GM18951 (cell line): ENCODE results near the gene HOXB2.

ENCODE experiments used
- POLR2A ChIP-seq: IDR thresholded peaks from 4 replicates; pipeline ENCODE4 v1.6.1; 2011; ENCODE audit warnings: mild to moderate bottlenecking; ENCODE audit not compliant: insufficient read length, insufficient read depth; ENCODE audit errors: extremely low read depth
- in situ Hi-C: fragments of 300-500 bp; cut with MboI; formaldehyde crosslinking; loops from one replicate; pipeline ENCODE4 v1.12.0; 2022; ENCODE audit warnings: low sequenced_read_pairs, mixed read lengths, inconsistent platforms; ENCODE audit not compliant: unreplicated experiment

HOXB2 gene

DNA sequence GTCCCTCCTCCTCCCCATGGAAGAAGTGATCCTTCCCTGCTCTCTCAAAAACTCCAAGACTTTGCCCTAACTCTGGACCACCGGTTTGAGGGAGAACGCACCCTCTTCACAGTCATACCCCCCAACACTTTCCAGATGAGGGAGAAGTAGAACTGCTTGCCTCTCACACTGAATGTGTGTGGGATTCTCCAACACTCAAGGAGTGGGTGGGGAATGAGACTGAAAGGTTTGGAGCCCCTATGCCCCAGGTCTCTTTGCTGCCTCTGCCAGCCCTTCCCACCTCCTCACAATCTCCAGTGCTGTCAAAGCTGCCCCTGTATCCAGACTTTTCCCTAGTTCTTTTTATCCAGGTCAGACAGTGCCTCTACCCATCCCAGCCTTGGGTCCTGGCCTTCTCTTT, 21.8 kb upstream of the HOXB2 start:
- no peak for TF ChIP-seq POLR2A
- in situ Hi-C loops: no loop called here

DNA sequence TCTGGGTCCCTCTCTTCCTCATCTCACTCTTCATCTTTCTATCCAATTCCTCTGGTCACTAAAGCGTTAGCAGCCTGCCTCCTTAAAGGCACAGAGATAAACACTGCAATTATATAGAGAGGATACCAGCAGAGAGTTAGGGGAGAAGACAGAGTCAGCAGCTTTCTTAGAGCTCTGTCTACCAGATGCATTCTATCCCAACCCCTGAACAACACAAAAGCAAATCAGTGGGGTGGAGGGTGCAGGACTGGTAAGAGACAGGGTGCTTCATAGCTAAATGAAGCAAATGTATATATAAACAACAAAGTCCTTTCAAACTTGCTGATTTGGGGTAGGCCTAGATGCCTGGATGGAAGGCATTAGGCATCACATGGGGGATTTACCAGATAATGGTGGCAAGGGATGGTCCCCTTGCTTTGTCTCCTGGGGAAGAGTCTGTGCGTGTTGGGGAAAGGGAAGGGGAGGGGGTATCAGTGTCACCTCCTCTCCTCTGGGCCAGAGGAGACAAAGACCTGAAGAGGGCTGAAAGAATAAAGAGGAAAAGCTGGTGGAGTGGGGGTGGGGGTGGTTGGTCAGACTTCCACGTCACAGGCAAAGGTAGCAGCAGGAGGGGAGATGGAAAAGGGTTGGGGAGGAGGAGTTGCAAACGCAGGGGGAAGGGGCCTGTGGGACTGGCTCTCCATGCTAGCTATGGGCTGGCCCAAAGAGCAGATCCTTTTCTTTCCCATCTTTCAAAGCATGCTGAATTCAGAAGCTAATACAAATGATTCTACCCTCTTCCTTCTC, 21.2 kb upstream of the HOXB2 start:
- in situ Hi-C loops: no loop called here
- TF ChIP-seq POLR2A: no peak

DNA sequence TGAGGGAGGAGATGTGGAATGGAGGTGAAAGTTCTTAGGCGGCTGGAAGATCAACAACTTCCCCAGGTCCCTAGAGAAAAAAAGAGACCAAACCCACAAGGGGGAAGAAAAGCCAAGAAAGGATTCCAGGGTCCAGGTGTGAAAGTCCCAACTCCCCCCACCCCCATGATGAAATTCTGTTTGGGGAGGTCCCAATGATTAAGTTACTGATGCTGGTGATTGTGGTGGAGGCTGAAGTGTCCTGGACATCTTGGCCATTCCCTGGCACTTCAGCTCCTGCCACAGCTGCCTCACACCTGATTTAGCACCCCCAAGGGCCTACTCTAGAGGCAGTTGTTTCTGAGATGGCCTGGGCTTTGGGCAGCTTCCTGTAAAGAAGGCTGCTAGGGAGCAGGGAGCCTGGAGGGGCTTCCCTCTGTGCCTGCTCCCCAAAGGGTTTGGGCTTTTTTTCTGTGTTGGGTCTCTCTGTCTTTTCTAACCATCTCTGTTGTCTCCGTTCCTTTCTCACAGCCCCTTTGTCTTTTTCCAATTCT, 20.2 kb upstream of the HOXB2 start:
- in situ Hi-C loops: no loop called here
- TF ChIP-seq POLR2A: no peak

DNA sequence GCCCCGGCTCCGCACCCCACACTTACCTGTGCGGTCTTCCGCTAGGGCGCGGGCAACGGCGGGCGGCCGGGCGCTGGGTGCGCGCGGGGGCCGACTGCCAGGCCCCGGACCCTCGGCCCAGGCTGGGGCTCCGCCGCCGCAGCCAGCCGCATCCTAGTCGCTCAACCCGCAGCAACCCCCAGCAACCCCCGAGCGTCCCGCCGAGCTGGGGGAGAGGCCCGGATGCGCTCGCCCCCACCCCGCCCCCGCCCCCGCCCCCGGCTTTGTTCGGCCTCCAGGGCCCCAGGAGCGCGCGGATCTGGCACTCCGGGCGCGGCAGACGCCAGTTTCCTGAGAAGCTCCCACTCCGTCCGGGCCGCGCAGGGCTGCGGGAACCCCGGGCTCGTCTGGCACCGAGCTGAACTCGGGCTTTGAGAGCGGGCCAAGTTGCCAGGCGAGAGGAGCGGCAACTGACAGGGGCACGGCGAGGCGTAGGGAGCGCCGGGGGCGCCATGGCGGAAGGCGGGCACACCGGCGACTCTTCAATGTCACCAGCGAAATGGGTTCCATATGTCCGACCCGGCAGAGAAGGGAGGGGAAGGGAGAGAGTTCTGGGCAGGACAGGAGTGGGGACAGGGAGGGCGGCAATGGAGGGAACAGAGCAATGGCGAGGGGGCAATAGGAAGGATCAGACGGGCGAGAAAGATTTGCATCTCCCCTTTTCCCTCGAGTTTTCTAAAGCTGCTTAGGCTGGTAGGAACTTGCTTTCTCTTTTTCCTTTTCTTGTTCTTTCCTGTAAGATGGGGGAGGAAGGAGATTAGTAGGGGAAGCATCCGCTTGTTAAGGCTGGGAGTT, 19.5 kb upstream of the HOXB2 start:
- in situ Hi-C loops: no loop called here
- TF ChIP-seq POLR2A: no peak

DNA sequence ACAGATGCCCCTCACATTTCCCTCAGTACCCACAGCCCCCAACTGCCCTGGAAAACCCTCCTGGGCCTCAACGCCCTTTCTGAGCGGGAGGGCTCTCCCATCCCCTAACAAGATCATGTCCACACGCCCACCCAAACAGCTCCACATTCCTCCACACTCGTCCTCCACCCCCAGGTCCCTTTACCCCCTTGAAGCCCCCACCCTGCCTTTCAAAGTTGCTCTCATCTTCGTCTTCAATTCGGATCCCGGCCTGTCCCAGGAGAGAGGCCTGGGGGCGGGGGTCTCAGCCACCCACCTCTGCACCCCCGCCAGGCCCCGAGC, 18.9 kb upstream of the HOXB2 start:
- in situ Hi-C loops: no loop called here
- no peak for TF ChIP-seq POLR2A

DNA sequence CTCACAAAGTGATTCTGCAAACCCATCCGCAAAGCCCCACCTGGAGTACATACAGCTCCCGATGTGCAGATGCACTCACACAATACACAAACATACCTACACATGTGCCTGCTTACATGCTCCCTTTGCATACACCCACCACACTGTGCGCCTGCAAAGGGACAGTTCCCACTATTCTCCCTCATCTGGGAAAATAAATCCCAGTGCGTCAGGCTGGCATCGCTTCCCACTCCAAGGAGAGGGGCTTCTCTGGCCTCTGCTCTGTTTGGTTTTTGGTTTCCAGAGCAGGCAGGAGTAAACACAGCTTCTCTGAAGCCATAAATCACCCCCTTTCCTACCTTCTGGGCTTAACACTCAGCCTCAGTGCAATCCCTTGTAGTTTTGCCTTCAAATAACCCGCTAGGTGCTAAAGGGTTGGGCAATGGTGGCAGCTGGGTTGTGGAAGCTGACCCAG, 18.5 kb upstream of the HOXB2 start:
- in situ Hi-C loops: no loop called here
- no peak for TF ChIP-seq POLR2A

DNA sequence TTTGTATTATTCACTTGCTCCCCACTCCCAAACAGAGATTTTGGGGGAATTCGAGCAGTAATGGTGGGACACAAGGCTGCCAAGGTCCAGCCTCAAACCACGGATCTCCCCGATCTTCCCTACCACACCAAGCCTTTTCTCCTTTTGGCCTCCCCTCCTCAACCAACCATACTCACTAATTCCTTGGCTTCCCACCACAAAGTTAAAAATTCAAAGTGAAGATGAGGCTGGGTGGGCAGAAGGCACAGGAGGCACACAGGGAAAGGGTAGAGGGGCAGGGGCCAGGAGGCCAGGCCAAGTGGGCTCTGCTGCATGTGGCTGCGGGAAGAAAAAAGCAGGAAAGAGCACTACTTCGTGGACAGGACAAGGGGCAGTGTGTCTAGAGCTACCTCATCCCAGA, 18.0 kb upstream of the HOXB2 start:
- in situ Hi-C loops: no loop called here
- TF ChIP-seq POLR2A: no peak

DNA sequence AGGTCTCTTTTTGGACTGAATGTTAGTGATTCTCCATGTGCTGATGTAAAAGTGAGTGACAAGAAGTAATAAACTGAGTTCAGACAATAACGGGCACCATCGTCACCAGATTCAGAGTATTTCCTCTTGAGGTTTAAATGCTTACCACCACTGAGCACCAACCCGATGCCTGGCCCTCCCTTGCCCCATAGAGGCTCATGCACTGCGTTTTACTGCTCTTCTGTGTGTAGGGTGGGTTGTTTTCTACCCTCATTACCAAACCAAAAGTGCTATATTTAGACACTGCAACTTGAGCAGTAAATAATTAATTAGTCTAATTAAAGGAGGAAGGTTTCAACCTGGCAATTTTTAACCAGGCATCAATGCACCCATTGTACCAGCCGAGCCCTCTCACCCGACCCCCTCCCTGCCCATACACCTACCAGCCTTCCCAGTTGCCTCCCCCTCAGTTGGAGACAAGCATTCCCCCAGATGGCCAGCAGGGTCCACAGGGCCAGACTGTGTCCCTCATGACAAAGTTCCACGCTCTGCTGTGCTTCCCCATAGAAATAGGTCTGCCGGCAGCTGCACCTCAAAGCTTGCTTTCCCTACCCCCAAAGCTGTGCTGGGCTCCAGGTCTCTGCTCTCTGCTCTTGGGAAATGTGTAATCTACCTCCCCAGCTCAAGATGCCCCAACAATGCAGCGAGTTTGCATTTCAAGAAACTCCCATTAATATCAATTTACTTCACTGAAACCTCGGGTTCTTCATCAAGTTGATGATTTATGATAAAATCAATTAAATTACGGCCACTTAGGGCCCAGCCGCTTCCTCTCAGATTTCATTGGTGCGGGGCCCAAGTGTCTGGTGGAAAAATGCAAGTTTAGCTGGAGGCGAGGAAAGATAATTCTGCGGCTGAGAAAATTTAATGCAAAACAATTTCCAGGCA, 17.2 kb upstream of the HOXB2 start:
- in situ Hi-C loops: no loop called here
- TF ChIP-seq POLR2A: peak; percentile 59

DNA sequence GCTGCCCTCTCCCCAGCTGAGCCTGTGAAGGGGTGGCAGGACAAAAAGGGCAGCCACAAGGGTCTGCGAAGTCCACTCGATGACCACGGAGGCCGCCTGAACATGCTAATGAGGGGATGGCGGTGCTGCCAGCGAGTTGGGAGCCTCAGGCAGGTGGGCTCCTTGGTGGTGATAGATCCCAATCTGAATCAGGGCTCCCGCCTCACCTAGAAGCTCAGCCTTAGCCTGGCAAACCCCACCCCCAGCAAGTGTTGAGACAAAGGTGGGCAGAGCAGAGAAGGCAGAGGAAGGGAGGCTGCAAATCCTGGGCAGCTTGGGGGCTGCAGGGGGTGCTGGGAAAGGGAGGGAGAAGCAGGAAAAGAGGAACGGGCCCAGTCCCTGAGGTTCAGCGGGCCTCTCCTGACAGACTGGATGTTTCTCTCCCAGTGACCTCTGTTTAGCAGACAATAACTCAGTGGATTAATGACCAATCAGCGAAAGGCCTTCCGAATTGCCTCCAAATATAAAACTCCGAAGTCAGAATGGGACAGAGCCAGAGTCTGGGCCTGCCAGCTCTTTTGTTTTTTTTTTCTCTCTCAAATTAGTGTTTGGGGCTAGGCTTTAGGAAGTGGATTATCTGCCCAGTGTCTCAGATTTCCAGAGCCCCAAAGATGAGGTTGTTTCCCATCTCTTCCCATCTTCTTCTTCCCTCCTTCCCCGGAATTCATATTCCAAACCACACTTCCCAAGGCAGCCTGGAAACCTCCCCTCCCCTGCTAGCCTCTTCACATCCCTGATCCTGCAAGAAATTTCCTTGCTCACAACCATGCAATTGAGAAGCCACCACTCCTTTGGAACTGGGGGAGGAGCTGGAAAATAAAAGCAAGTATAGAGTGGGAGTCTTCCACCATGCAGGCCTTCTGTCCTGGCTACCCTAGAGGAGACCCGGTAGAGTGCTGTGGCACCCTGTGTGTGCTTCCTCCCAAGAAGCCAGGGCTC, 15.2 kb upstream of the HOXB2 start:
- in situ Hi-C loops: no loop called here
- TF ChIP-seq POLR2A: no peak

DNA sequence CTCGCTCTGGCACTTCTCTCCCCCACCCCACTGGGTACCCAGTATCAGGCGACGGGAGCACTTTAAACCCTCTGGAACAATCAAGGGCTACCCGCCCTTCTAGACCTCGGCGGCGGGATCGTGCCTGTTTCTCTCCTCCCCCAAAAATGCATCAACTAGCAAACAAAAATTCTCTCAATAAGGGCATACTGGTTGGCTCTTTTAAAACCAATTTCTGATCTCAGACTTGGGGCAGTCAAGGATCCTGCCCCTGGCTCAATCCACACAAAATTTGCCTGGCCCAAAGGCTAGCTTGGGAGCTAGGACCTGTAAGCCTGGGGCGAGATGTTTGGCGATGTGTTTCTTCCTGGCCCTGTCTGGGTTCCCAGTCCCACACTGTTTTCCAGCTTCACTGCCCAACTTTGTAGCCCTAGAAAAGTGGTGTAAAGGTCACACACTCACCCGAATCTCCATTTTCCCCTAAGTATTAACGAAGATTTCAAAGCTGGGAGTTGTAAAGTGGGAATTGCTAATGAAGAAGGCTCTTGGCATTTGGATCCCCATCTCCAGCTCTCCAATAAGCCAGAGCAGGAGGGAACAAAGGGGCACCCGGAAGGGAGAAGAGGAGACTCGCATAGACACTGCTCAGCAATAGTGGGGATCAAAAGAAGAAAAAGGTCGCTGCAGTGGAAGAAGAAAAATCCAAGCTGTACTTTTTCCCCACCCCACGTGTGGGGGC, 14.4 kb upstream of the HOXB2 start:
- in situ Hi-C loops: no loop called here
- TF ChIP-seq POLR2A: no peak

DNA sequence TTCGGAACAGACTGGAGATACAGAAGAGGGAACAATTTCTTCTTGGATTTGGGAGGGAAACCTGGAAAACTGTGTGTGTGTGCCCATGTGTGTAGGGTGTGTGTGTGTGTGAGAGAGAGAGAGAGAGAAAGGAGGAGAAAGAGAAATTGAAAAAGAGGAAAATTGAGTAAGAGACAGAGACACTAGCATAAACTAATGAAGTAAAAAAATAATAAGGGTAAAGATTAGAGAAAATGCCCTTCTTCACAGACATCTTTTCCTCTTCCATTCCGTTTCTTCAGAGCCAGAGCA, 13.9 kb upstream of the HOXB2 start:
- in situ Hi-C loops: no loop called here
- no peak for TF ChIP-seq POLR2A
